ENCODE data around the gene SGPL1. TPM values are rescaled to one million over a fixed set of nuclear protein-coding genes. Genes with fewer than 3 reads are reported as not detected.

Gene SGPL1
- total RNA-seq, 2 donors from 2014 or later, result 8.9 to 9.7 TPM

GRCh38 chr10:70811881-70812280, 3.9 kb upstream of the SGPL1 start:
- H3K27me3 ChIP-seq, result no peaks in the 10 kb centered on the region
- H3K4me3 ChIP-seq, result no peak overlapping the region
- TF ChIP-seq CTCF (IDR thresholded peaks at IDR 0.05), result no peak
- DNase-seq (ENCODE audit: low spot score), result no peak
- H3K4me1 ChIP-seq, result peaks cover 0 to 13% of the 10 kb centered on the region in 2 donors
- H3K9me3 ChIP-seq, result no peaks in the 10 kb centered on the region
- H3K36me3 ChIP-seq, result no peaks in the 10 kb centered on the region
- H3K27ac ChIP-seq, result no peak overlapping the region

- H3K4me3 ChIP-seq, result no peak overlapping the region
- H3K27ac ChIP-seq, result no peak overlapping the region
- no peak for DNase-seq (ENCODE audit: low spot score)
- TF ChIP-seq CTCF (IDR thresholded peaks at IDR 0.05), result no peak
- no peaks in the 10 kb centered on the region for H3K9me3 ChIP-seq
- H3K4me1 ChIP-seq, result peaks cover 0 to 16% of the 10 kb centered on the region in 2 donors
- no peaks in the 10 kb centered on the region for H3K27me3 ChIP-seq
- H3K36me3 ChIP-seq, result no peaks in the 10 kb centered on the region
These were observed 2.9 kb upstream of the SGPL1 start for GRCh38 chr10:70812814-70813213.

- Histone ChIP-seq H3K9me3 (no peaks in the 10 kb centered on the region), H3K4me1 (peaks cover 0 to 16% of the 10 kb centered on the region in 2 donors), H3K27me3 (no peaks in the 10 kb centered on the region), H3K27ac (no peak overlapping the region), H3K4me3 (no peak overlapping the region), H3K36me3 (no peaks in the 10 kb centered on the region)
- no peak for TF ChIP-seq CTCF (IDR thresholded peaks at IDR 0.05)
- no peak for DNase-seq (ENCODE audit: low spot score)
These were observed 1.6 kb upstream of the SGPL1 start for GRCh38 chr10:70814126-70814525.

GRCh38 chr10:70816220-70816894, 609 bp downstream of the SGPL1 start:
- peaks cover 0 to 16% of the 10 kb centered on the region in 2 donors for H3K4me1 ChIP-seq
- H3K27me3 ChIP-seq, result no peaks in the 10 kb centered on the region
- DNase-seq (ENCODE audit: low spot score), result peak; percentile 64
- peak overlapping the region; percentile 89 to 93 for H3K27ac ChIP-seq
- H3K9me3 ChIP-seq, result no peaks in the 10 kb centered on the region
- TF ChIP-seq CTCF (IDR thresholded peaks at IDR 0.05), result no peak
- peak overlapping the region; percentile 72 to 91 for H3K4me3 ChIP-seq
- H3K36me3 ChIP-seq, result peaks cover 13% of the 10 kb centered on the region

GRCh38 chr10:70820976-70821750, 5.4 kb downstream of the SGPL1 start:
- no peaks in the 10 kb centered on the region for H3K27me3 ChIP-seq
- TF ChIP-seq CTCF (IDR thresholded peaks at IDR 0.05), result no peak
- no peak overlapping the region for H3K27ac ChIP-seq
- peaks cover 17% of the 10 kb centered on the region for H3K36me3 ChIP-seq
- H3K9me3 ChIP-seq, result no peaks in the 10 kb centered on the region
- no peak for DNase-seq (ENCODE audit: low spot score)
- no peak overlapping the region for H3K4me3 ChIP-seq
- H3K4me1 ChIP-seq, result peaks cover 0 to 10% of the 10 kb centered on the region in 2 donors
